ENCODE results near the gene OR2B6. TPM values are rescaled to one million over a fixed set of nuclear protein-coding genes. Genes with fewer than 3 reads are reported as not detected.
"Not testable (repeated sequence)": the region's sequence is repeated elsewhere in the genome, so short reads cannot be mapped to it uniquely, and the experiment has no call there.

Gene OR2B6
- total RNA-seq, 1 donor from 2014 or later: not detected

- Mint-ChIP-seq H3K4me1 (ENCODE audit: low read depth) (no peaks in the 10 kb centered on the region), H3K4me3 (ENCODE audit: unreplicated experiment) (no peak overlapping the region), H3K27me3 (ENCODE audit: low read depth) (peaks cover 12% of the 10 kb centered on the region), H3K36me3 (ENCODE audit: low read depth) (no peaks in the 10 kb centered on the region), H3K27ac (ENCODE audit: unreplicated experiment) (no peak overlapping the region), H3K9me3 (ENCODE audit: low read depth) (no peaks in the 10 kb centered on the region)
- DNase-seq (ENCODE audit: low spot score): no peak
- TF ChIP-seq, protein P1, sequence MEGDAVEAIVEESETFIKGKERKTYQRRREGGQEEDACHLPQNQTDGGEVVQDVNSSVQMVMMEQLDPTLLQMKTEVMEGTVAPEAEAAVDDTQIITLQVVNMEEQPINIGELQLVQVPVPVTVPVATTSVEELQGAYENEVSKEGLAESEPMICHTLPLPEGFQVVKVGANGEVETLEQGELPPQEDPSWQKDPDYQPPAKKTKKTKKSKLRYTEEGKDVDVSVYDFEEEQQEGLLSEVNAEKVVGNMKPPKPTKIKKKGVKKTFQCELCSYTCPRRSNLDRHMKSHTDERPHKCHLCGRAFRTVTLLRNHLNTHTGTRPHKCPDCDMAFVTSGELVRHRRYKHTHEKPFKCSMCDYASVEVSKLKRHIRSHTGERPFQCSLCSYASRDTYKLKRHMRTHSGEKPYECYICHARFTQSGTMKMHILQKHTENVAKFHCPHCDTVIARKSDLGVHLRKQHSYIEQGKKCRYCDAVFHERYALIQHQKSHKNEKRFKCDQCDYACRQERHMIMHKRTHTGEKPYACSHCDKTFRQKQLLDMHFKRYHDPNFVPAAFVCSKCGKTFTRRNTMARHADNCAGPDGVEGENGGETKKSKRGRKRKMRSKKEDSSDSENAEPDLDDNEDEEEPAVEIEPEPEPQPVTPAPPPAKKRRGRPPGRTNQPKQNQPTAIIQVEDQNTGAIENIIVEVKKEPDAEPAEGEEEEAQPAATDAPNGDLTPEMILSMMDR (IDR thresholded peaks at IDR 0.05): no peak
Measured at GRCh38 chr6:27931209-27931608, 25.8 kb upstream of the OR2B6 start.

DNA sequence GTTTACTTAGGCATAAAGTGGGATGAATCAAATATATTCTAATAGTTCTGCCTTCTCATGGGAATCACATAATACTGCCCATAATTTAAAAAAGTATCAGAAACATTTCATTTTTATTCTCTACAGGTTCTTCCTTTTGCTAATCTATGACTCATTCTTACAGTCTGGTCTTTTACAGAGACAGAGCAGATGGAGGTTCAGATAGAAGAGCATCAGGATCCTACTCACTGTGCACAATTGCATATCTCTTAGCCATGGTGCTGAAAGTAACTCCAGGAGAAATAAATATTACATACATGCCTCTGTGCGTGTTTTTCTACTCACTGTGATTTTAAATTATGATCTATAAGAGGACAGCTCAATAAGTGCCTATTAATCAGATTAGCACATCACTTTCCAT, 16.3 kb upstream of the OR2B6 start:
- no peaks in the 10 kb centered on the region for H3K36me3 Mint-ChIP-seq (ENCODE audit: low read depth)
- no peak overlapping the region for H3K27ac Mint-ChIP-seq (ENCODE audit: unreplicated experiment)
- no peaks in the 10 kb centered on the region for H3K4me1 Mint-ChIP-seq (ENCODE audit: low read depth)
- no peak overlapping the region for H3K4me3 Mint-ChIP-seq (ENCODE audit: unreplicated experiment)
- no peaks in the 10 kb centered on the region for H3K9me3 Mint-ChIP-seq (ENCODE audit: low read depth)
- TF ChIP-seq, protein P1 (IDR thresholded peaks at IDR 0.05): no peak
- no peak for DNase-seq (ENCODE audit: low spot score)
- H3K27me3 Mint-ChIP-seq (ENCODE audit: low read depth): peaks cover 21% of the 10 kb centered on the region

DNA sequence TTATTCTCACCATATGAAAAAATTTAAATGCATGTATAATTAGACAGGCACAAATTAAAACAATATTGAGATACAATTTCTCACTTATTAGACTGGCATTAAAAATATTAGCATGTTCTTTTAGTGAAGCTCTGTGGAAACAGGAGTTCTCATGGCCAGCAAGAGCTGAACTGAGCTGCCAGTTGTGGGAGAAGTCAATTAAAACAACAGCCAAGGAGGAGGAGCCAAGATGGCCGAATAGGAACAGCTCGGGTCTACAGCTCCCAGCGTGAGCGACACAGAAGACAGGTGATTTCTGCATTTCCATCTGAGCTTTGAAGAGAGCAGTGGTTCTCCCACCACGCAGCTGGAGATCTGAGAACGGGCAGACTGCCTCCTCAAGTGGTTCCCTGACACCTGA, 14.0 kb upstream of the OR2B6 start:
- H3K27me3 Mint-ChIP-seq (ENCODE audit: low read depth): peaks cover 16% of the 10 kb centered on the region
- H3K27ac Mint-ChIP-seq (ENCODE audit: unreplicated experiment); H3K4me1 Mint-ChIP-seq (ENCODE audit: low read depth); H3K36me3 Mint-ChIP-seq (ENCODE audit: low read depth); H3K9me3 Mint-ChIP-seq (ENCODE audit: low read depth); DNase-seq (ENCODE audit: low spot score); H3K4me3 Mint-ChIP-seq (ENCODE audit: unreplicated experiment): not testable (repeated sequence)

GRCh38 chr6:27948237-27948636, 8.8 kb upstream of the OR2B6 start:
- TF ChIP-seq, protein P1 (IDR thresholded peaks at IDR 0.05): no peak
- no peak overlapping the region for H3K27ac Mint-ChIP-seq (ENCODE audit: unreplicated experiment)
- H3K4me3 Mint-ChIP-seq (ENCODE audit: unreplicated experiment): no peak overlapping the region
- H3K4me1 Mint-ChIP-seq (ENCODE audit: low read depth): no peaks in the 10 kb centered on the region
- peaks cover 6% of the 10 kb centered on the region for H3K9me3 Mint-ChIP-seq (ENCODE audit: low read depth)
- no peaks in the 10 kb centered on the region for H3K36me3 Mint-ChIP-seq (ENCODE audit: low read depth)
- no peak for DNase-seq (ENCODE audit: low spot score)
- peaks cover 15% of the 10 kb centered on the region for H3K27me3 Mint-ChIP-seq (ENCODE audit: low read depth)

DNA sequence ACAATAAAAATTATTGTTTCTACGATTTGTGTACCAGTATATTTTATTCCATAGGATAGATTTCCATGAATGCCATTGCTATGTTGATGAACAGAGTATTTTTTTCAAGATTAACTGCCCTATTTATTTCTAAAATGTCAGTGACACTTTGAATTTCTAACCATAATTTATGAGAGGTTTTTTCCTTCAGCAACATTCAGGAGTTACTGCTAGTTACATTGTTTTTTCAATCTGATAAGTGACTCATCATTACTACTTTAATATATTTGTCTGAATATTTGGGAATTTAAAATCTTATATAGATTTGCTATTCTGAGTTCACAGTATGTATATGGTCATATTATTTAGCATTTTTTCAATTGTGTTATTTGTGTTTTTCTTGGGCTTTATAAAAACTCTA, 6.0 kb upstream of the OR2B6 start:
- DNase-seq (ENCODE audit: low spot score): no peak
- Mint-ChIP-seq H3K27ac (ENCODE audit: unreplicated experiment) (no peak overlapping the region), H3K4me1 (ENCODE audit: low read depth) (no peaks in the 10 kb centered on the region), H3K9me3 (ENCODE audit: low read depth) (peaks cover 6% of the 10 kb centered on the region), H3K36me3 (ENCODE audit: low read depth) (no peaks in the 10 kb centered on the region), H3K27me3 (ENCODE audit: low read depth) (peaks cover 24% of the 10 kb centered on the region), H3K4me3 (ENCODE audit: unreplicated experiment) (no peak overlapping the region)
- TF ChIP-seq, protein P1 (IDR thresholded peaks at IDR 0.05): no peak

DNA sequence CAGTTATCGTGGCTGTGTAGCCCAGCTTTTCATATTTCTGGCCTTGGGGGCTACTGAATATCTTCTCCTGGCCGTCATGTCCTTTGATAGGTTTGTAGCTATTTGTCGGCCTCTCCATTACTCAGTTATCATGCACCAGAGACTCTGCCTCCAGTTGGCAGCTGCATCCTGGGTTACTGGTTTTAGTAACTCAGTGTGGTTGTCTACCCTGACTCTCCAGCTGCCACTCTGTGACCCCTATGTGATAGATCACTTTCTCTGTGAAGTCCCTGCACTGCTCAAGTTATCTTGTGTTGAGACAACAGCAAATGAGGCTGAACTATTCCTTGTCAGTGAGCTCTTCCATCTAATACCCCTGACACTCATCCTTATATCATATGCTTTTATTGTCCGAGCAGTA, 475 bp downstream of the OR2B6 start:
- H3K4me3 Mint-ChIP-seq (ENCODE audit: unreplicated experiment): no peak overlapping the region
- DNase-seq (ENCODE audit: low spot score): no peak
- TF ChIP-seq, protein P1 (IDR thresholded peaks at IDR 0.05): no peak
- H3K9me3 Mint-ChIP-seq (ENCODE audit: low read depth): no peaks in the 10 kb centered on the region
- no peaks in the 10 kb centered on the region for H3K4me1 Mint-ChIP-seq (ENCODE audit: low read depth)
- no peaks in the 10 kb centered on the region for H3K36me3 Mint-ChIP-seq (ENCODE audit: low read depth)
- no peak overlapping the region for H3K27ac Mint-ChIP-seq (ENCODE audit: unreplicated experiment)
- peaks cover 28% of the 10 kb centered on the region for H3K27me3 Mint-ChIP-seq (ENCODE audit: low read depth)

Data from chondrocyte (in vitro differentiated cells).